NCI-H510A treated with DMSO at 0.1 percent for 48 hours (cell line): ENCODE measurements around the gene WNK2.

Source experiments
- DNase-seq: peaks from one replicate; lab custom pipeline; 2025; lab: John Stamatoyannopoulos, UW

WNK2 gene

GRCh38 chr9:93218671-93219420, 34.9 kb downstream of the WNK2 start:
- no peak for DNase-seq

- DNase-seq = peak; percentile 20
Measured at GRCh38 chr9:93219692-93220091, 35.8 kb downstream of the WNK2 start.

- DNase-seq = no peak
Measured at GRCh38 chr9:93220627-93221026, 36.7 kb downstream of the WNK2 start.

GRCh38 chr9:93221044-93221443, 37.1 kb downstream of the WNK2 start:
- no peak for DNase-seq

GRCh38 chr9:93222890-93223259, 38.9 kb downstream of the WNK2 start:
- DNase-seq = no peak

- no peak for DNase-seq
Measured at GRCh38 chr9:93223260-93224180, 39.6 kb downstream of the WNK2 start.

GRCh38 chr9:93224591-93224990, 40.7 kb downstream of the WNK2 start:
- peak; percentile 27 for DNase-seq

- no peak for DNase-seq
Measured at GRCh38 chr9:93225417-93225816, 41.5 kb downstream of the WNK2 start.

- no peak for DNase-seq
Measured at GRCh38 chr9:93225892-93226291, 42.0 kb downstream of the WNK2 start.

- peak; percentile 29 for DNase-seq
Measured at GRCh38 chr9:93226819-93227218, 42.9 kb downstream of the WNK2 start.

GRCh38 chr9:93228030-93228429, 44.1 kb downstream of the WNK2 start:
- DNase-seq = no peak

GRCh38 chr9:93228453-93228852, 44.5 kb downstream of the WNK2 start:
- DNase-seq = no peak

GRCh38 chr9:93229636-93230035, 45.7 kb downstream of the WNK2 start:
- no peak for DNase-seq

GRCh38 chr9:93230185-93230584, 46.2 kb downstream of the WNK2 start:
- no peak for DNase-seq

- DNase-seq = no peak
Measured at GRCh38 chr9:93230601-93231000, 46.7 kb downstream of the WNK2 start.

GRCh38 chr9:93231121-93231694, 47.3 kb downstream of the WNK2 start:
- peak; percentile 63 for DNase-seq

GRCh38 chr9:93231716-93232115, 47.8 kb downstream of the WNK2 start:
- no peak for DNase-seq

GRCh38 chr9:93232388-93232960, 48.5 kb downstream of the WNK2 start:
- peak; percentile 42 for DNase-seq

GRCh38 chr9:93233033-93233432, 49.1 kb downstream of the WNK2 start:
- DNase-seq = no peak

- DNase-seq = no peak
Measured at GRCh38 chr9:93234600-93234999, 50.7 kb downstream of the WNK2 start.

- DNase-seq = no peak
Measured at GRCh38 chr9:93235300-93235960, 51.5 kb downstream of the WNK2 start.
